SK-N-SH treated with all-trans-retinoic acid at 6 μM for 48 hours (cell line): ENCODE data around the gene MRPS34.

ENCODE experiments used
- TCF4 ChIP-seq: fragments of 250-450 bp; sonication (Bioruptor Pico); IDR thresholded peaks from 2 replicates; pipeline ENCODE4 v1.8.0; 2021; ENCODE audit warnings: mild to moderate bottlenecking, moderate library complexity, borderline replicate concordance
- ZFP30 ChIP-seq: fragments of 450-650 bp; formaldehyde crosslinking; IDR thresholded peaks from 2 replicates; pipeline ENCODE4 v1.5.0; 2022; ENCODE audit warnings: mild to moderate bottlenecking, moderate library complexity

GRCh38 chr16:1787056-1787321 lies 14.1 kb upstream of the MRPS34 start:
- TF ChIP-seq TCF4 (CRISPR knock-in tag) = no peak
- no peak for TF ChIP-seq ZFP30
